ENCODE results near the gene RMRP.

Gene RMRP

GRCh38 chr9:35686222-35687203, 28.7 kb upstream of the RMRP start:
- no peak for DNase-seq (ENCODE audit: low spot score)

- no peak for DNase-seq (ENCODE audit: low spot score)
These were observed 27.7 kb upstream of the RMRP start for GRCh38 chr9:35685506-35685905.

- DNase-seq (ENCODE audit: low spot score): no peak
These were observed 27.1 kb upstream of the RMRP start for GRCh38 chr9:35684921-35685320.

- DNase-seq (ENCODE audit: low spot score): no peak
These were observed 25.5 kb upstream of the RMRP start for GRCh38 chr9:35683323-35683722.

GRCh38 chr9:35682520-35683315, 24.9 kb upstream of the RMRP start:
- no peak for DNase-seq (ENCODE audit: low spot score)

GRCh38 chr9:35682051-35682450, 24.2 kb upstream of the RMRP start:
- no peak for DNase-seq (ENCODE audit: low spot score)

- no peak for DNase-seq (ENCODE audit: low spot score)
These were observed 23.7 kb upstream of the RMRP start for GRCh38 chr9:35681341-35682002.

GRCh38 chr9:35680331-35681105, 22.7 kb upstream of the RMRP start:
- DNase-seq (ENCODE audit: low spot score): no peak

- no peak for DNase-seq (ENCODE audit: low spot score)
These were observed 22.0 kb upstream of the RMRP start for GRCh38 chr9:35679766-35680330.

- DNase-seq (ENCODE audit: low spot score): no peak
These were observed 21.3 kb upstream of the RMRP start for GRCh38 chr9:35679091-35679490.

- peak; percentile 94 for DNase-seq (ENCODE audit: low spot score)
These were observed 18.0 kb upstream of the RMRP start for GRCh38 chr9:35675732-35676392.

- no peak for DNase-seq (ENCODE audit: low spot score)
These were observed 17.4 kb upstream of the RMRP start for GRCh38 chr9:35675204-35675603.

- no peak for DNase-seq (ENCODE audit: low spot score)
These were observed 16.2 kb upstream of the RMRP start for GRCh38 chr9:35674025-35674361.

- no peak for DNase-seq (ENCODE audit: low spot score)
These were observed 15.6 kb upstream of the RMRP start, which contains the start of gene CA9 for GRCh38 chr9:35673132-35674024. TSS of gene CA9 (plus strand) at chr9:35673928. CDS start at chr9:35673960, 32 bp downstream.

- DNase-seq (ENCODE audit: low spot score): no peak
These were observed 11.7 kb upstream of the RMRP start for GRCh38 chr9:35669331-35670145.

- no peak for DNase-seq (ENCODE audit: low spot score)
These were observed 10.1 kb upstream of the RMRP start for GRCh38 chr9:35667939-35668338.

- DNase-seq (ENCODE audit: low spot score): no peak
These were observed 8.7 kb upstream of the RMRP start for GRCh38 chr9:35666549-35666948.

GRCh38 chr9:35666045-35666444, 8.2 kb upstream of the RMRP start:
- no peak for DNase-seq (ENCODE audit: low spot score)

- no peak for DNase-seq (ENCODE audit: low spot score)
These were observed 7.6 kb upstream of the RMRP start for GRCh38 chr9:35665471-35665818.

All from ecto neural progenitor cell (in vitro differentiated cells).